GM18507 (cell line): ENCODE results near the gene RUSF1.

Source experiments
- DNase-seq: peaks from one replicate; pipeline ENCODE4 v3.0.0; 2011; ENCODE audit warnings: low read depth; ENCODE audit not compliant: insufficient read length; ENCODE audit errors: extremely low spot score
- FAIRE-seq: peaks from 2 replicates; lab custom pipeline; 2011; peaks lifted over from hg19 to GRCh38; lab: Jason Lieb, UNC

RUSF1 gene

GRCh38 chr16:31473264-31473984, 34.8 kb downstream of the RUSF1 start:
- FAIRE-seq = no peak
- no peak for DNase-seq

GRCh38 chr16:31472709-31473203, 35.4 kb downstream of the RUSF1 start:
- FAIRE-seq (peak; percentile 15), DNase-seq (no peak)

GRCh38 chr16:31471875-31472708, 36.1 kb downstream of the RUSF1 start, which contains the start of gene TGFB1I1:
Gene TGFB1I1, plus strand, starts transcription at chr16:31472152. Its CDS starts 37 bp downstream, at chr16:31472189.
- DNase-seq = no peak
- FAIRE-seq = no peak

- FAIRE-seq (no peak), DNase-seq (no peak)
Observed at GRCh38 chr16:31471241-31471874, 36.8 kb downstream of the RUSF1 start.

- no peak for FAIRE-seq
- DNase-seq = no peak
Observed at GRCh38 chr16:31470615-31471014, 37.6 kb downstream of the RUSF1 start.

GRCh38 chr16:31467858-31468257, 40.3 kb downstream of the RUSF1 start:
- FAIRE-seq = no peak
- DNase-seq = no peak

- DNase-seq = no peak
- peak; percentile 52 for FAIRE-seq
Observed at GRCh38 chr16:31467151-31467773, 40.9 kb downstream of the RUSF1 start.

- FAIRE-seq (no peak), DNase-seq (no peak)
Observed at GRCh38 chr16:31466381-31466841, 41.8 kb downstream of the RUSF1 start.

GRCh38 chr16:31465788-31466370, 42.3 kb downstream of the RUSF1 start:
- DNase-seq (no peak), FAIRE-seq (no peak)

GRCh38 chr16:31464781-31465260, 43.4 kb downstream of the RUSF1 start:
- FAIRE-seq (no peak), DNase-seq (no peak)

- DNase-seq = no peak
- no peak for FAIRE-seq
Observed at GRCh38 chr16:31464348-31464769, 43.8 kb downstream of the RUSF1 start.

GRCh38 chr16:31461921-31462804, 46.0 kb downstream of the RUSF1 start:
- FAIRE-seq (no peak), DNase-seq (no peak)

GRCh38 chr16:31461201-31461920, 46.8 kb downstream of the RUSF1 start:
- FAIRE-seq (no peak), DNase-seq (no peak)

GRCh38 chr16:31460582-31461002, 47.6 kb downstream of the RUSF1 start:
- FAIRE-seq = peak; percentile 73
- no peak for DNase-seq

GRCh38 chr16:31459687-31460581, 48.3 kb downstream of the RUSF1 start:
- no peak for FAIRE-seq
- peak; percentile 91 for DNase-seq

- FAIRE-seq = peak; percentile 97
Observed at GRCh38 chr16:31458844-31459686, 49.1 kb downstream of the RUSF1 start, which contains the start of gene ARMC5. Gene ARMC5, plus strand, starts transcription at chr16:31459501. Its CDS starts 24 bp downstream, at chr16:31459525.

More at GRCh38 chr16:31458844-31459686, 49.1 kb downstream of the RUSF1 start, which contains the start of gene ARMC5:
- peak; percentile 74 for DNase-seq
